PC-9 (cell line): Measurements from ENCODE around the gene CCNB1.

Source experiments
- EZH2 ChIP-seq: fragments of 200-600 bp; sonication (generic); IDR thresholded peaks from 2 replicates; pipeline ENCODE4 v1.8.0; 2017; ENCODE audit warnings: antibody characterized with exemption, low read depth
- TF ChIP-seq, protein P1 (sequence below): fragments of 200-600 bp; sonication (generic); conservative IDR thresholded peaks from 2 replicates; pipeline ENCODE4 v1.6.1; 2017; ENCODE audit warnings: mixed run types, antibody characterized with exemption, mild to moderate bottlenecking, moderate library complexity

DNA sequence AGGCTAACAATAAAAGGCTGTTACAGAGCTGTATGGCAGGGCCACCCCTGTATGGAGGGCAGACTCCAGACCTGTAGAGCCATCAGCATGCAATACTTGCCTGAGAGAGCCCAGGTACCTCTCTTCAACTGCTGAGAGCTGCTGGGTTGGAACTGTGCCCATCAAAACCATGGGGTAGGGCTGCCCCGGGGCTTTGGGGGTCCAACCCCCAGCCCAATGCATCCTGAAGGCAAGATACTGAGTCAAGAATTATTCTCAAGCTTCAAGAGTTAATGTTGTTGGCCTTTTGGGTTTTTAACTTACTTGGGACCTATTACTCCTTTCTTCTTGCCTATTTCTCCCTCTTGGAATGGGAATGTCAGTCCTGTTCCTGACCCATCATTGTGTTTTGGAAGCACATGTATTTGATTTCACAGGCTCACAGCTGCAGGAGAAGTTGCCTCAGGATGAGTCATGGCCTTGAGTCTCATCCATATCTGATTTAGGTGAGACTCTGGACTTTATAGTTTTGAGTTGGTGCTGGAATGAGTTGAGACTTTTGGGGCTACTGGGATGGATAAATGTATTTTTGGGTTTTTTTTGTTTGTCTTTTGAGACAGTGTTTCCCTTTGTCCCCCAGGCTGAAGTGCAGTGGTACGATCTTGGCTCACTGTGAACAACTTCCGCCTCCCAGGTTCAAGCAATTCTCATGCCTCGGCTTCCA, 46.7 kb downstream of the CCNB1 start:
- TF ChIP-seq, protein P1, sequence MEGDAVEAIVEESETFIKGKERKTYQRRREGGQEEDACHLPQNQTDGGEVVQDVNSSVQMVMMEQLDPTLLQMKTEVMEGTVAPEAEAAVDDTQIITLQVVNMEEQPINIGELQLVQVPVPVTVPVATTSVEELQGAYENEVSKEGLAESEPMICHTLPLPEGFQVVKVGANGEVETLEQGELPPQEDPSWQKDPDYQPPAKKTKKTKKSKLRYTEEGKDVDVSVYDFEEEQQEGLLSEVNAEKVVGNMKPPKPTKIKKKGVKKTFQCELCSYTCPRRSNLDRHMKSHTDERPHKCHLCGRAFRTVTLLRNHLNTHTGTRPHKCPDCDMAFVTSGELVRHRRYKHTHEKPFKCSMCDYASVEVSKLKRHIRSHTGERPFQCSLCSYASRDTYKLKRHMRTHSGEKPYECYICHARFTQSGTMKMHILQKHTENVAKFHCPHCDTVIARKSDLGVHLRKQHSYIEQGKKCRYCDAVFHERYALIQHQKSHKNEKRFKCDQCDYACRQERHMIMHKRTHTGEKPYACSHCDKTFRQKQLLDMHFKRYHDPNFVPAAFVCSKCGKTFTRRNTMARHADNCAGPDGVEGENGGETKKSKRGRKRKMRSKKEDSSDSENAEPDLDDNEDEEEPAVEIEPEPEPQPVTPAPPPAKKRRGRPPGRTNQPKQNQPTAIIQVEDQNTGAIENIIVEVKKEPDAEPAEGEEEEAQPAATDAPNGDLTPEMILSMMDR = no peak
- TF ChIP-seq EZH2 = no peak
